GM23248 (cell line): ENCODE measurements around the gene SCYGR3. TPM values are rescaled to one million over a fixed set of nuclear protein-coding genes. Genes with fewer than 3 reads are reported as not detected.

Experiments
- DNase-seq: peaks from one replicate; pipeline ENCODE4 v3.0.0-alpha.2; 2015
- H2AFZ ChIP-seq: fragments of 200-600 bp; sonication (generic); 2 replicates; pipeline ENCODE4 v1.6.1; 2016; ENCODE audit warnings: antibody characterized with exemption
- H3F3A ChIP-seq: fragments of 200-600 bp; sonication (generic); 2 replicates; pipeline ENCODE4 v1.6.1; 2016; ENCODE audit warnings: mild to moderate bottlenecking, antibody characterized with exemption, mixed run types; ENCODE audit not compliant: insufficient read depth
- H3K27ac ChIP-seq: fragments of 200-600 bp; sonication (generic); 2 replicates; pipeline ENCODE4 v1.5.1; 2016; ENCODE audit warnings: mild to moderate bottlenecking
- H3K27me3 ChIP-seq: fragments of 200-600 bp; sonication (generic); replicated peaks from 2 replicates; pipeline ENCODE4 v1.6.1; 2016; ENCODE audit warnings: mild to moderate bottlenecking; ENCODE audit not compliant: insufficient read depth
- H3K36me3 ChIP-seq: fragments of 200-600 bp; sonication (generic); 2 replicates; pipeline ENCODE4 v1.6.1; 2016; ENCODE audit warnings: low read depth, mild to moderate bottlenecking
- H3K4me1 ChIP-seq: fragments of 200-600 bp; sonication (generic); 2 replicates; pipeline ENCODE4 v1.6.1; 2016; ENCODE audit warnings: mild to moderate bottlenecking; ENCODE audit not compliant: insufficient read depth
- H3K4me2 ChIP-seq: fragments of 200-600 bp; sonication (generic); one replicate; pipeline ENCODE4 v1.6.1; 2016; ENCODE audit warnings: mild to moderate bottlenecking; ENCODE audit not compliant: unreplicated experiment
- H3K4me3 ChIP-seq: fragments of 200-600 bp; sonication (generic); 2 replicates; pipeline ENCODE4 v1.5.1; 2016; ENCODE audit warnings: mild to moderate bottlenecking
- H3K79me2 ChIP-seq: fragments of 200-600 bp; sonication (generic); 2 replicates; pipeline ENCODE4 v1.6.1; 2016; ENCODE audit warnings: mild to moderate bottlenecking; ENCODE audit not compliant: insufficient read depth
- H3K9ac ChIP-seq: fragments of 200-600 bp; sonication (generic); 2 replicates; pipeline ENCODE4 v1.6.1; 2016; ENCODE audit warnings: mild to moderate bottlenecking
- H3K9me2 ChIP-seq: fragments of 200-600 bp; sonication (generic); 2 replicates; pipeline ENCODE4 v1.6.1; 2016; ENCODE audit warnings: mixed run types, mild to moderate bottlenecking, moderate library complexity; ENCODE audit not compliant: insufficient read depth
- H3K9me3 ChIP-seq: fragments of 200-600 bp; sonication (generic); one replicate; pipeline ENCODE4 v1.6.1; 2017; ENCODE audit warnings: low read depth
- H4K20me1 ChIP-seq: fragments of 200-600 bp; sonication (generic); 2 replicates; pipeline ENCODE4 v1.6.0; 2016; ENCODE audit not compliant: insufficient read depth
- EZH2 ChIP-seq: fragments of 200-600 bp; sonication (generic); IDR thresholded peaks from 2 replicates; pipeline ENCODE4 v1.6.1; 2018; ENCODE audit warnings: antibody characterized with exemption, mild to moderate bottlenecking; ENCODE audit not compliant: insufficient read depth, poor library complexity, severe bottlenecking
- EZH2phosphoT487 ChIP-seq: fragments of 200-600 bp; sonication (generic); IDR thresholded peaks from 2 replicates; pipeline ENCODE4 v1.6.1; 2018; ENCODE audit warnings: antibody characterized with exemption, moderate library complexity, mild to moderate bottlenecking, low read depth; ENCODE audit not compliant: insufficient read depth
- WGBS, 2 experiments: methylation state at CpG; one replicate each; pipeline ENCODE4 v1.1.6; 2015 to 2017; ENCODE audit warnings: low lambda C conversion rate in 2 of 2, low coverage in 1 of 2; ENCODE audit errors: missing lambda C conversion rate in 2 of 2; 5-methylcytosine and 5-hydroxymethylcytosine counted together
- in situ Hi-C: fragments of 300-500 bp; cut with MboI; formaldehyde crosslinking; loops from 2 replicates; pipeline ENCODE4 v1.15.0; 2020
- polyA plus RNA-seq: library from polyadenylated mRNA; unstranded; fragments of >200 nt; fragmentation: Nextera tagmentation; extraction: Ambion mirVana; gene quantifications from 2 replicates; pipeline ENCODE4 v1.2.1, GENCODE V29; 2016
- total RNA-seq: library from RNA; depleted of rRNA; stranded (reverse); fragments of >200 nt; shearing (Covaris generic); gene quantifications from 2 replicates; pipeline ENCODE4 v1.2.3, GENCODE V29; 2014

The SCYGR3 gene
- total and polyA plus RNA-seq, 2 experiments from 2014 or later: not detected

DNA sequence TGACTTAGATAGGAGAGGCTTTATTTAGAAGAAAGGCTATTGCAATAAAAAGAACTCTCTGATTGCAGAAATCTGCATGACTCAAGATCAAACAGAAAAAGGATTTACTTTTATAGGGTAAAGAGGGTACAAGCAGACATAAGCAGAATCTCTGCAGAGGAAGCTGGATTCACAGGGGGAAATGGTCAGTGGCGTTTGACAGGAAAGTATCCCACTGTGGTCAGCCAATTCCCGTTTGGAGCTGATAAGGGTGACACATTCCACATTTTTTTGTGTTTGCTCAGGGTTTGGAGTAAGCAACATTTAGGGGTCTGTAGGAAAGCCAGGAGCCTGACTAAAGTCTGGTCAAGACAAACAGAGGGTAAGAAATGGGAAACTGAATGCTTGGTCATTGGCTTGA lies 28.0 kb upstream of the SCYGR3 start:
- Histone ChIP-seq H3K4me3 (no peak overlapping the region), H3K27me3 (no peaks in the 10 kb centered on the region), H3K9ac (no peak overlapping the region), H3K4me2 (no peak overlapping the region), H3K79me2 (no peaks in the 10 kb centered on the region), H3K9me2 (no peaks in the 10 kb centered on the region), H2AFZ (no peak overlapping the region), H4K20me1 (no peaks in the 10 kb centered on the region), H3K4me1 (no peaks in the 10 kb centered on the region), H3K36me3 (no peaks in the 10 kb centered on the region), H3F3A (no peaks in the 10 kb centered on the region), H3K27ac (no peak overlapping the region), H3K9me3 (no peaks in the 10 kb centered on the region)
- DNase-seq: no peak
- 7 to 13% methylated on average over 2 of the region's 2 CpGs for WGBS, 2 experiments
- TF ChIP-seq EZH2 (no peak), EZH2phosphoT487 (no peak)
- in situ Hi-C loops: no loop called here

DNA sequence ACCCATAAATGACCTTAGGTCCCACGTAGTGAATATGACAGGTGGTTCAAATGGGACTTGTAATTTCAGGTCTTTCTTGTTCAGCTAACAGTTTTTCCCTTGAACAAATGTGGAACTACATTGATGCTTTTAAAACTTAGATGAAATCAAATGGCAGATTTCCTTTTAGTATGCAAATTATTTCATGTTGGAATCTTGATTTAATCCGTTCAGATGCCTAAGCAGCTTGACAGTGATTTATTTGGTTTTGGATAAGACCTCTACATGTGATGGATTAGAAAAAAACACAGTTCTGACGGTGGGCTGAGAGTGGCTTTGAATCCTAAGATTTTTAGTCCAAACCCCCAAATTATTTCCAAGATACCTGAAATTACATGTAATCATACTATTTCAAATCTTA lies 19.6 kb upstream of the SCYGR3 start:
- H3K27ac ChIP-seq: no peak overlapping the region
- no peak overlapping the region for H3K9ac ChIP-seq
- H4K20me1 ChIP-seq: no peaks in the 10 kb centered on the region
- H2AFZ ChIP-seq: no peak overlapping the region
- DNase-seq: no peak
- in situ Hi-C loops: no loop called here
- H3K4me2 ChIP-seq: no peak overlapping the region
- H3K27me3 ChIP-seq: no peaks in the 10 kb centered on the region
- no peaks in the 10 kb centered on the region for H3F3A ChIP-seq
- TF ChIP-seq EZH2phosphoT487 (no peak), EZH2 (no peak)
- H3K4me3 ChIP-seq: no peak overlapping the region
- H3K9me2 ChIP-seq: no peaks in the 10 kb centered on the region
- H3K4me1 ChIP-seq: no peaks in the 10 kb centered on the region
- H3K79me2 ChIP-seq: no peaks in the 10 kb centered on the region
- H3K36me3 ChIP-seq: no peaks in the 10 kb centered on the region
- 73 to 75% methylated on average over 3 of the region's 3 CpGs for WGBS, 2 experiments
- H3K9me3 ChIP-seq: no peaks in the 10 kb centered on the region

DNA sequence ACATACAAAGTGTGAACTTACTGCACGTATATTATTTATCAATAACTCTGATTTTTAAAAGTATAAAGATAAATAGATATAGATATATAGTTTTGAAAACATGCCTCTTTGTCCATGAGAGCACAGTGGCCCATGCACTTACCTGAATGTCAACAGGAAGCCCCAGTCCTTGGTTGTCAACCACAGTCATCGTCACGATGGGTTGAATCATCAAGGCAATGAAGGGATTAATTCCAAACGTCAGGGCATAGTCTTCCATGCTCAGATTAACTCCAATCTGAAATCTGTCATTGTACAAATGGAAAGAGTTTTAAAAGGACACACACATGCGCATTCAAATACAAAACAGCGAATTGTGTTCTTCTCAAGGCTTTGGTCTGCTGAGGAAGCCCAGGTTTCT lies 18.2 kb upstream of the SCYGR3 start:
- in situ Hi-C loops: no loop called here
- WGBS, 2 experiments: 84 to 87% methylated on average over 6 of the region's 6 CpGs
- no peaks in the 10 kb centered on the region for H3K79me2 ChIP-seq
- no peaks in the 10 kb centered on the region for H3F3A ChIP-seq
- no peaks in the 10 kb centered on the region for H4K20me1 ChIP-seq
- H3K9me3 ChIP-seq: no peaks in the 10 kb centered on the region
- TF ChIP-seq EZH2 (no peak), EZH2phosphoT487 (no peak)
- no peak overlapping the region for H2AFZ ChIP-seq
- no peaks in the 10 kb centered on the region for H3K36me3 ChIP-seq
- DNase-seq: no peak
- no peak overlapping the region for H3K27ac ChIP-seq
- H3K9me2 ChIP-seq: no peaks in the 10 kb centered on the region
- no peaks in the 10 kb centered on the region for H3K27me3 ChIP-seq
- H3K4me3 ChIP-seq: no peak overlapping the region
- no peaks in the 10 kb centered on the region for H3K4me1 ChIP-seq
- H3K4me2 ChIP-seq: no peak overlapping the region
- H3K9ac ChIP-seq: no peak overlapping the region

DNA sequence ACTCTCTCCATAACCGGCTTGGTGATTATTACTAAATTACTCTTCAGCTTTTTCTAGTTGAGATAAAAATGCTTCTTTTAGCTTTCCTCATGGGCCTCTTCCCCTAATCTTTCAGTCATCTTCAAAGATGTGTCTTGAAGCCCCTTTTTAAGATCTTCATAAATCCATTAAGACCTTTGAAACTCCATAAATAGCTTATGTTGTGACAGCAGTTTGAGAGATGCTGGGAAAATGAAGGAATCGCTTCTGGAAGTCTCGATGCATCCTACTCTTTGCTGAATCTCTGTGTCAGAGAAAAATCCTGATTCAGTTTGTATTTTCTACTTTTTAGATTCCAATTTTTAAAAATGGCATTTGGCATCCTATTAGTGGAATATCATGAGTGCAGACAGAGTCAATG lies 15.7 kb upstream of the SCYGR3 start:
- H3K9me2 ChIP-seq: no peaks in the 10 kb centered on the region
- H3K4me1 ChIP-seq: no peaks in the 10 kb centered on the region
- H3K4me2 ChIP-seq: no peak overlapping the region
- no peak for TF ChIP-seq EZH2
- no peak for DNase-seq
- no peak overlapping the region for H3K4me3 ChIP-seq
- no peaks in the 10 kb centered on the region for H3K79me2 ChIP-seq
- H3K27ac ChIP-seq: no peak overlapping the region
- in situ Hi-C loops: no loop called here
- no peaks in the 10 kb centered on the region for H3F3A ChIP-seq
- 70 to 76% methylated on average over 3 of the region's 3 CpGs for WGBS, 2 experiments
- no peak overlapping the region for H3K9ac ChIP-seq
- H3K9me3 ChIP-seq: no peaks in the 10 kb centered on the region
- no peak overlapping the region for H2AFZ ChIP-seq
- H3K36me3 ChIP-seq: no peaks in the 10 kb centered on the region
- H3K27me3 ChIP-seq: no peaks in the 10 kb centered on the region
- no peaks in the 10 kb centered on the region for H4K20me1 ChIP-seq

DNA sequence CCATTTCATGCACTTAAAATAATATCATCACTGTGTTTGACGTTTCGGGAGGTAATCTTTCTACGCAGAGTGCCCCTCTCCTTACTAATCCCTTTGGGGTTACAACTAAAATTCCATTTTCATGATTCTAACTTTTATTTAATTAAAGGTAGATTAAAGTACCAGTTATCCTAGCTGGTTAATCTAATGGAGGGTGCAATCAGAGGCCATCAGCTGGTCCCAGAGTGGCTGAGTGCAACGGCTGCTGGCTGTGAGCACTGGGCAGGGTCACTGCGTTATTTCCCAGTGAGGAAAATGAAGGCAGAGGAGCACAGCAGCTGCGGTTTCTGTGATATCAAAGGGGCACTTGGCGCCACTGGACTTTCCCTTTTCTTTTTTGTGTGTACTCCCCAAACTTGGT lies 14.8 kb upstream of the SCYGR3 start:
- H3K79me2 ChIP-seq: no peaks in the 10 kb centered on the region
- TF ChIP-seq EZH2phosphoT487 (no peak), EZH2 (no peak)
- H3K4me1 ChIP-seq: no peaks in the 10 kb centered on the region
- no peak overlapping the region for H2AFZ ChIP-seq
- H3F3A ChIP-seq: no peaks in the 10 kb centered on the region
- no peak overlapping the region for H3K9ac ChIP-seq
- H3K27ac ChIP-seq: no peak overlapping the region
- in situ Hi-C loops: no loop called here
- no peaks in the 10 kb centered on the region for H3K9me2 ChIP-seq
- DNase-seq: no peak
- 62 to 68% methylated on average over 7 of the region's 7 CpGs for WGBS, 2 experiments
- H3K36me3 ChIP-seq: no peaks in the 10 kb centered on the region
- no peaks in the 10 kb centered on the region for H3K9me3 ChIP-seq
- no peaks in the 10 kb centered on the region for H4K20me1 ChIP-seq
- no peak overlapping the region for H3K4me3 ChIP-seq
- H3K4me2 ChIP-seq: no peak overlapping the region
- H3K27me3 ChIP-seq: no peaks in the 10 kb centered on the region
